WTC11 (cell line): ENCODE measurements around the gene RIPOR3. TPM values are rescaled to one million over a fixed set of nuclear protein-coding genes. Genes with fewer than 3 reads are reported as not detected.

ENCODE experiments used
- ATAC-seq: fragments of 200-7000 bp; cut with Tn5 transposase; 2 replicates; pipeline ENCODE4 v1.10.0; 2021; ENCODE audit warnings: mild to moderate bottlenecking, moderate library complexity
- CTCF ChIA-PET: fragments of 300-600 bp; sonication (Branson Sonifier 250); formaldehyde crosslinking; loops from one replicate; lab custom pipeline; 2021; ENCODE audit warnings: antibody characterized with exemption; lab: Charles Lee
- POLR2A ChIA-PET: fragments of 350-600 bp; sonication (Branson Sonifier 250); formaldehyde crosslinking; loops from one replicate; lab custom pipeline; 2021; ENCODE audit warnings: antibody characterized with exemption; lab: Charles Lee
- DNase-seq: peaks from one replicate; pipeline ENCODE4 v3.0.0; 2021; ENCODE audit warnings: low spot score
- H3K27ac Mint-ChIP-seq: 2 replicates; pipeline ENCODE4 v1.8.0; 2021; ENCODE audit warnings: mixed read lengths
- H3K27me3 Mint-ChIP-seq: 2 replicates; pipeline ENCODE4 v1.8.0; 2021; ENCODE audit warnings: low read depth, mild to moderate bottlenecking, moderate library complexity, mixed read lengths
- H3K36me3 Mint-ChIP-seq: 2 replicates; pipeline ENCODE4 v1.8.0; 2021; ENCODE audit warnings: mixed read lengths
- H3K4me1 Mint-ChIP-seq: 2 replicates; pipeline ENCODE4 v1.8.0; 2022; ENCODE audit warnings: mixed read lengths
- H3K4me3 Mint-ChIP-seq: 2 replicates; pipeline ENCODE4 v1.8.0; 2021; ENCODE audit warnings: mild to moderate bottlenecking, moderate library complexity, mixed read lengths
- H3K9me3 Mint-ChIP-seq: 2 replicates; pipeline ENCODE4 v1.8.0; 2021; ENCODE audit warnings: mixed read lengths
- FOXK1 ChIP-seq: sonication (generic); formaldehyde crosslinking; IDR thresholded peaks from 2 replicates; pipeline ENCODE4 v1.8.0; 2022; ENCODE audit warnings: mild to moderate bottlenecking, moderate library complexity, missing genetic modification reagents
- FOXP1 ChIP-seq: sonication (generic); formaldehyde crosslinking; IDR thresholded peaks from 2 replicates; pipeline ENCODE4 v1.8.0; 2022; ENCODE audit warnings: missing genetic modification reagents, mild to moderate bottlenecking, moderate library complexity, borderline replicate concordance
- MYBL2 ChIP-seq: sonication (generic); formaldehyde crosslinking; IDR thresholded peaks from 2 replicates; pipeline ENCODE4 v1.8.1; 2023; ENCODE audit warnings: mild to moderate bottlenecking, moderate library complexity, missing genetic modification reagents
- NFATC4 ChIP-seq: fragments of 250-450 bp; sonication (Bioruptor Pico); IDR thresholded peaks from 2 replicates; pipeline ENCODE4 v1.9.0; 2021; ENCODE audit warnings: mild to moderate bottlenecking
- NR2C2 ChIP-seq: sonication (generic); formaldehyde crosslinking; IDR thresholded peaks from 2 replicates; pipeline ENCODE4 v1.8.0; 2022; ENCODE audit warnings: mild to moderate bottlenecking, missing genetic modification reagents
- RELA ChIP-seq: sonication (generic); formaldehyde crosslinking; IDR thresholded peaks from 2 replicates; pipeline ENCODE4 v1.8.1; 2022; ENCODE audit warnings: missing genetic modification reagents, mild to moderate bottlenecking, borderline replicate concordance
- SMAD3 ChIP-seq: sonication (generic); formaldehyde crosslinking; IDR thresholded peaks from 2 replicates; pipeline ENCODE4 v1.8.0; 2022; ENCODE audit warnings: missing genetic modification reagents, mild to moderate bottlenecking, borderline replicate concordance
- SOX15 ChIP-seq: fragments of 250-450 bp; sonication (Bioruptor Pico); IDR thresholded peaks from 2 replicates; pipeline ENCODE4 v1.9.0; 2021; ENCODE audit warnings: mild to moderate bottlenecking
- TEAD1 ChIP-seq: sonication (generic); formaldehyde crosslinking; IDR thresholded peaks from 2 replicates; pipeline ENCODE4 v1.8.0; 2022; ENCODE audit warnings: mild to moderate bottlenecking, missing genetic modification reagents
- ZBTB21 ChIP-seq: sonication (generic); formaldehyde crosslinking; IDR thresholded peaks from 2 replicates; pipeline ENCODE4 v1.8.1; 2023; ENCODE audit warnings: mild to moderate bottlenecking, missing genetic modification reagents, borderline replicate concordance
- ZNF121 ChIP-seq: sonication (generic); formaldehyde crosslinking; IDR thresholded peaks from 2 replicates; pipeline ENCODE4 v1.8.0; 2023; ENCODE audit warnings: missing genetic modification reagents
- ZNF263 ChIP-seq: sonication (generic); formaldehyde crosslinking; IDR thresholded peaks from 2 replicates; pipeline ENCODE4 v1.8.1; 2022; ENCODE audit warnings: low read depth, mild to moderate bottlenecking, moderate library complexity, missing genetic modification reagents
- ZNF671 ChIP-seq: fragments of 250-450 bp; sonication (Bioruptor Pico); IDR thresholded peaks from 2 replicates; pipeline ENCODE4 v1.8.0; 2021; ENCODE audit warnings: mild to moderate bottlenecking
- total RNA-seq: library from RNA; stranded (reverse); gene quantifications from 3 replicates; pipeline ENCODE4 v1.2.3, GENCODE V29; 2021
- TF ChIP-seq, protein P1 (sequence below): sonication (generic); formaldehyde crosslinking; IDR thresholded peaks from 2 replicates; pipeline ENCODE4 v1.8.0; 2022; ENCODE audit warnings: missing genetic modification reagents
- TF ChIP-seq, protein P2 (sequence below): sonication (generic); formaldehyde crosslinking; IDR thresholded peaks from 2 replicates; pipeline ENCODE4 v1.8.1; 2022; ENCODE audit warnings: low read depth, missing genetic modification reagents, borderline replicate concordance
- TF ChIP-seq, protein P3 (sequence below): sonication (generic); formaldehyde crosslinking; IDR thresholded peaks from 2 replicates; pipeline ENCODE4 v1.8.0; 2022; ENCODE audit warnings: mild to moderate bottlenecking, missing genetic modification reagents
- TF ChIP-seq, protein P4 (sequence below): sonication (generic); formaldehyde crosslinking; IDR thresholded peaks from 2 replicates; pipeline ENCODE4 v1.8.1; 2022; ENCODE audit warnings: mild to moderate bottlenecking, moderate library complexity, missing genetic modification reagents
- TF ChIP-seq, protein P5 (sequence below): sonication (generic); formaldehyde crosslinking; IDR thresholded peaks from 2 replicates; pipeline ENCODE4 v1.8.0; 2022; ENCODE audit warnings: mild to moderate bottlenecking, missing genetic modification reagents

RIPOR3 gene
- total RNA-seq, 1 experiment from 2014 or later: 6.5 TPM

DNA sequence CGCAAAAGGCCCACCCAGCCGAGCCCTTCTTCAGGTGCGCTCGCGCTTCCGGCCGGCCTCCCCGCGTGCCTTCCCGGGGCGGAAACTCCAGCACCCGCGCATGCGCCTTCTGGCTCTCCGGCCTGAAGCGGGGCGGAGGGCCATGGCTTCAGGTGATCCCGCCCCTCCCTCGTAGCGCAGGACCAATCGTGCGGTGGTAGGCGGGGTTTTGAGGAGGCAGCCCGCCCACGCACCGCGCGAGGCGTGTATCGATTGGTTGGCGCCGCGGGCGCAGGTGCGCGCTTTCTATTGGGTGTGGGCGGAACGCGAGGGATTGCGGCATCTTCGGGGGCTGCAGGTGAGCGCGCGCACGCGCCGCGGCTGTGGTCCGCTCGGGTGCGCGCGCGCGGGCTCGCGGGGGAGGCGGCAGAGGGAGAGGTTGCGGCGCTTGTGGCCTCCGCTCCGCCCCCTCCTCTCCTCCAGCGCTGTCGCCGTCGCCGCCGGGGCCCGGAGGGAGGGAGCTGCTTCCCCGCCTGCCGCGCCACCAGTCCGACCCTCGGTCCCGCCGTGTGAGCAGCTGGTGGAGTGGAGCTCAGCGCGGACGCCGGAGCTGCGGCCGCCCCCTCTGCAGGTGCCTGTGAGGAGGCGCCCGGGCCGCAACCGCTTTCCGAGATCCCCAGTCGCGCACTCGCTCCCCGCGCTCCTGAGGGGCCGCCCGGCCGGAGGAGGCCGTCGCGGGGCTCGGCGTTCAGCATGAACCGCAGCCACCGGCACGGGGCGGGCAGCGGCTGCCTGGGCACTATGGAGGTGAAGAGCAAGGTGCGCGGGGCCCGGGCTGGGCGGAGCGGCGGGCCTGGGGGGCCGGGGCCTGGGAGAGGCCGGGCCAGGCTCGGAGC is 40.0 kb upstream of the RIPOR3 start, which contains the start of gene PARD6B (continued):
- TF ChIP-seq, protein P1, sequence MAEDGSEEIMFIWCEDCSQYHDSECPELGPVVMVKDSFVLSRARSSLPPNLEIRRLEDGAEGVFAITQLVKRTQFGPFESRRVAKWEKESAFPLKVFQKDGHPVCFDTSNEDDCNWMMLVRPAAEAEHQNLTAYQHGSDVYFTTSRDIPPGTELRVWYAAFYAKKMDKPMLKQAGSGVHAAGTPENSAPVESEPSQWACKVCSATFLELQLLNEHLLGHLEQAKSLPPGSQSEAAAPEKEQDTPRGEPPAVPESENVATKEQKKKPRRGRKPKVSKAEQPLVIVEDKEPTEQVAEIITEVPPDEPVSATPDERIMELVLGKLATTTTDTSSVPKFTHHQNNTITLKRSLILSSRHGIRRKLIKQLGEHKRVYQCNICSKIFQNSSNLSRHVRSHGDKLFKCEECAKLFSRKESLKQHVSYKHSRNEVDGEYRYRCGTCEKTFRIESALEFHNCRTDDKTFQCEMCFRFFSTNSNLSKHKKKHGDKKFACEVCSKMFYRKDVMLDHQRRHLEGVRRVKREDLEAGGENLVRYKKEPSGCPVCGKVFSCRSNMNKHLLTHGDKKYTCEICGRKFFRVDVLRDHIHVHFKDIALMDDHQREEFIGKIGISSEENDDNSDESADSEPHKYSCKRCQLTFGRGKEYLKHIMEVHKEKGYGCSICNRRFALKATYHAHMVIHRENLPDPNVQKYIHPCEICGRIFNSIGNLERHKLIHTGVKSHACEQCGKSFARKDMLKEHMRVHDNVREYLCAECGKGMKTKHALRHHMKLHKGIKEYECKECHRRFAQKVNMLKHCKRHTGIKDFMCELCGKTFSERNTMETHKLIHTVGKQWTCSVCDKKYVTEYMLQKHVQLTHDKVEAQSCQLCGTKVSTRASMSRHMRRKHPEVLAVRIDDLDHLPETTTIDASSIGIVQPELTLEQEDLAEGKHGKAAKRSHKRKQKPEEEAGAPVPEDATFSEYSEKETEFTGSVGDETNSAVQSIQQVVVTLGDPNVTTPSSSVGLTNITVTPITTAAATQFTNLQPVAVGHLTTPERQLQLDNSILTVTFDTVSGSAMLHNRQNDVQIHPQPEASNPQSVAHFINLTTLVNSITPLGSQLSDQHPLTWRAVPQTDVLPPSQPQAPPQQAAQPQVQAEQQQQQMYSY: no peak
- no peak for TF ChIP-seq FOXK1 (CRISPR knock-in tag)
- TF ChIP-seq, protein P2, sequence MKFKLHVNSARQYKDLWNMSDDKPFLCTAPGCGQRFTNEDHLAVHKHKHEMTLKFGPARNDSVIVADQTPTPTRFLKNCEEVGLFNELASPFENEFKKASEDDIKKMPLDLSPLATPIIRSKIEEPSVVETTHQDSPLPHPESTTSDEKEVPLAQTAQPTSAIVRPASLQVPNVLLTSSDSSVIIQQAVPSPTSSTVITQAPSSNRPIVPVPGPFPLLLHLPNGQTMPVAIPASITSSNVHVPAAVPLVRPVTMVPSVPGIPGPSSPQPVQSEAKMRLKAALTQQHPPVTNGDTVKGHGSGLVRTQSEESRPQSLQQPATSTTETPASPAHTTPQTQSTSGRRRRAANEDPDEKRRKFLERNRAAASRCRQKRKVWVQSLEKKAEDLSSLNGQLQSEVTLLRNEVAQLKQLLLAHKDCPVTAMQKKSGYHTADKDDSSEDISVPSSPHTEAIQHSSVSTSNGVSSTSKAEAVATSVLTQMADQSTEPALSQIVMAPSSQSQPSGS: no peak
- no peak for TF ChIP-seq RELA (CRISPR knock-in tag)
- TF ChIP-seq ZBTB21 (CRISPR knock-in tag): no peak
- TF ChIP-seq, protein P3, sequence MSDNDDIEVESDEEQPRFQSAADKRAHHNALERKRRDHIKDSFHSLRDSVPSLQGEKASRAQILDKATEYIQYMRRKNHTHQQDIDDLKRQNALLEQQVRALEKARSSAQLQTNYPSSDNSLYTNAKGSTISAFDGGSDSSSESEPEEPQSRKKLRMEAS: peak; percentile 64
- no peak for TF ChIP-seq ZNF671
- no peak for TF ChIP-seq SMAD3 (CRISPR knock-in tag)
- no peak for TF ChIP-seq ZNF263 (CRISPR knock-in tag)
- TF ChIP-seq NFATC4 (CRISPR knock-in tag): no peak

DNA sequence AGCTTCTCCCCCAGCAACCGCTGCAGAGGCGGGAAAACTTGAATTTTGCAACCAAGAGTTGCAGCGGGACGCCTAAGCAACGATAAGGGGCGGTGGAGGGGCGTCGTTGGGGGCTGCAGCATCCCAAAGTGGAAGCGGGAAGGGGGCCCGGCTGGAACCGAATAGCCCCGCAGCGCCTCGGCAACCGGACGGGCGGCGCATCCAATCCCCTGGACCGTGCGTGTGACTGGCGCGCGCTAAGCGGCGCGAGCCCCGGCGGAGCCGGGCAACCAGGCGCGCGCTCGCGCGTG is 39.4 kb upstream of the RIPOR3 start:
- H3K4me3 Mint-ChIP-seq: peak overlapping the region; percentile 79
- H3K27me3 Mint-ChIP-seq: no peaks in the 10 kb centered on the region
- POLR2A ChIA-PET: interaction anchor here (0.9 to 1.7 kb wide), 3 partner anchors 12 to 201 kb away, joined by 3 to 4 read pairs (median 3); partner anchors contain the start of gene ADNP
- ATAC-seq: no peak
- peak overlapping the region; percentile 95 for H3K27ac Mint-ChIP-seq
- no peaks in the 10 kb centered on the region for H3K9me3 Mint-ChIP-seq
- H3K4me1 Mint-ChIP-seq: peaks cover 37% of the 10 kb centered on the region
- DNase-seq: no peak
- TF ChIP-seq, protein P4, sequence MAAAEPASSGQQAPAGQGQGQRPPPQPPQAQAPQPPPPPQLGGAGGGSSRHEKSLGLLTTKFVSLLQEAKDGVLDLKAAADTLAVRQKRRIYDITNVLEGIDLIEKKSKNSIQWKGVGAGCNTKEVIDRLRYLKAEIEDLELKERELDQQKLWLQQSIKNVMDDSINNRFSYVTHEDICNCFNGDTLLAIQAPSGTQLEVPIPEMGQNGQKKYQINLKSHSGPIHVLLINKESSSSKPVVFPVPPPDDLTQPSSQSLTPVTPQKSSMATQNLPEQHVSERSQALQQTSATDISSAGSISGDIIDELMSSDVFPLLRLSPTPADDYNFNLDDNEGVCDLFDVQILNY (CRISPR knock-in tag): peak; percentile 47; the same call in 1 of the 2 replicates
- no peak for TF ChIP-seq NR2C2
- TF ChIP-seq, protein P5, sequence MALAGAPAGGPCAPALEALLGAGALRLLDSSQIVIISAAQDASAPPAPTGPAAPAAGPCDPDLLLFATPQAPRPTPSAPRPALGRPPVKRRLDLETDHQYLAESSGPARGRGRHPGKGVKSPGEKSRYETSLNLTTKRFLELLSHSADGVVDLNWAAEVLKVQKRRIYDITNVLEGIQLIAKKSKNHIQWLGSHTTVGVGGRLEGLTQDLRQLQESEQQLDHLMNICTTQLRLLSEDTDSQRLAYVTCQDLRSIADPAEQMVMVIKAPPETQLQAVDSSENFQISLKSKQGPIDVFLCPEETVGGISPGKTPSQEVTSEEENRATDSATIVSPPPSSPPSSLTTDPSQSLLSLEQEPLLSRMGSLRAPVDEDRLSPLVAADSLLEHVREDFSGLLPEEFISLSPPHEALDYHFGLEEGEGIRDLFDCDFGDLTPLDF (CRISPR knock-in tag): 0 out of 2 replicates have a peak, but pooled peaks have one; percentile 63
- peak; percentile 12; the same call in 1 of the 2 replicates for TF ChIP-seq FOXP1 (CRISPR knock-in tag)
- TF ChIP-seq TEAD1 (CRISPR knock-in tag): peak; percentile 41; the same call in 1 of the 2 replicates
- peak; percentile 25; the same call in 1 of the 2 replicates for TF ChIP-seq MYBL2 (CRISPR knock-in tag)
- TF ChIP-seq SOX15 (CRISPR knock-in tag): no peak
- TF ChIP-seq ZNF121 (CRISPR knock-in tag): no peak
- H3K36me3 Mint-ChIP-seq: peaks cover 9% of the 10 kb centered on the region; the same call in 1 of the 2 replicates
- CTCF ChIA-PET: interaction anchor here (1.0 to 4.9 kb wide), 7 partner anchors 13 to 105 kb away, joined by 6 to 39 read pairs (median 9); partner anchors contain the start of gene BCAS4
